Astrocyte (in vitro differentiated cells and primary cell): ENCODE measurements around the gene WNT3. TPM values are rescaled to one million over a fixed set of nuclear protein-coding genes. Genes with fewer than 3 reads are reported as not detected.

Experiments
- DNase-seq: peaks from one replicate; pipeline ENCODE4 v3.0.0-alpha.2; 2010; ENCODE audit warnings: low read depth
- FAIRE-seq: peaks from 2 replicates; lab custom pipeline; 2011; peaks lifted over from hg19 to GRCh38; lab: Jason Lieb, UNC
- H2AFZ ChIP-seq: 2 replicates; pipeline ENCODE4 v1.6.0; 2012; ENCODE audit warnings: low read depth, low read length, inconsistent platforms
- H3K27ac ChIP-seq: 2 replicates; pipeline ENCODE4 v1.5.1; 2011; ENCODE audit warnings: low read depth, low read length, inconsistent platforms
- H3K27me3 ChIP-seq: 2 replicates; pipeline ENCODE4 v1.6.0; 2011; ENCODE audit warnings: low read length, inconsistent platforms; ENCODE audit not compliant: insufficient read depth
- H3K36me3 ChIP-seq: 2 replicates; pipeline ENCODE4 v1.5.1; 2011; ENCODE audit warnings: low read length, inconsistent platforms; ENCODE audit not compliant: insufficient read depth
- H3K4me1 ChIP-seq: 2 replicates; pipeline ENCODE4 v1.5.1; 2011; ENCODE audit warnings: low read length, inconsistent platforms; ENCODE audit not compliant: insufficient read depth
- H3K4me2 ChIP-seq: 2 replicates; pipeline ENCODE4 v1.6.0; 2012; ENCODE audit warnings: low read length, inconsistent platforms
- H3K4me3 ChIP-seq: 2 replicates; pipeline ENCODE4 v1.5.1; 2011; ENCODE audit warnings: low read depth, mild to moderate bottlenecking, low read length, inconsistent platforms; ENCODE audit not compliant: insufficient read depth
- H3K79me2 ChIP-seq: 2 replicates; pipeline ENCODE4 v1.6.0; 2012; ENCODE audit warnings: mild to moderate bottlenecking, low read length, inconsistent platforms; ENCODE audit not compliant: insufficient read depth
- H3K9ac ChIP-seq: 2 replicates; pipeline ENCODE4 v1.6.0; 2012; ENCODE audit warnings: mild to moderate bottlenecking, low read length, inconsistent platforms
- H3K9me3 ChIP-seq: 2 replicates; pipeline ENCODE4 v1.5.1; 2012; ENCODE audit warnings: low read depth, mild to moderate bottlenecking, low read length, inconsistent platforms; ENCODE audit not compliant: insufficient read depth
- H4K20me1 ChIP-seq: 2 replicates; pipeline ENCODE4 v1.6.0; 2012; ENCODE audit warnings: low read length, inconsistent platforms; ENCODE audit not compliant: insufficient read depth
- H3K27ac Mint-ChIP-seq: one replicate; pipeline ENCODE4 v1.8.0; 2021; ENCODE audit warnings: mild to moderate bottlenecking, mixed read lengths; ENCODE audit not compliant: unreplicated experiment
- H3K27me3 Mint-ChIP-seq: one replicate; pipeline ENCODE4 v1.8.0; 2021; ENCODE audit warnings: low read depth, mixed read lengths; ENCODE audit not compliant: unreplicated experiment
- H3K36me3 Mint-ChIP-seq: one replicate; pipeline ENCODE4 v1.8.0; 2021; ENCODE audit warnings: low read depth, mixed read lengths; ENCODE audit not compliant: unreplicated experiment
- H3K4me1 Mint-ChIP-seq: one replicate; pipeline ENCODE4 v1.8.0; 2021; ENCODE audit warnings: low read depth, mixed read lengths; ENCODE audit not compliant: unreplicated experiment
- H3K4me3 Mint-ChIP-seq: one replicate; pipeline ENCODE4 v1.8.0; 2021; ENCODE audit warnings: mild to moderate bottlenecking, moderate library complexity, mixed read lengths; ENCODE audit not compliant: unreplicated experiment
- H3K9me3 Mint-ChIP-seq: one replicate; pipeline ENCODE4 v1.8.0; 2021; ENCODE audit warnings: mild to moderate bottlenecking, mixed read lengths; ENCODE audit not compliant: unreplicated experiment
- EZH2 ChIP-seq: IDR thresholded peaks from 2 replicates; pipeline ENCODE4 v1.6.1; 2012; ENCODE audit warnings: mild to moderate bottlenecking, low read length, inconsistent platforms; ENCODE audit not compliant: insufficient read depth
- total RNA-seq: library from RNA; stranded (reverse); gene quantifications from 2 replicates; pipeline ENCODE4 v1.2.1, GENCODE V29; 2021
- TF ChIP-seq, protein P1 (sequence below): IDR thresholded peaks from 2 replicates; pipeline ENCODE4 v1.5.1; 2011; ENCODE audit warnings: low read depth, mild to moderate bottlenecking, inconsistent platforms, low read length, moderate library complexity; ENCODE audit not compliant: insufficient read depth

Gene WNT3
- total RNA-seq, 1 donor from 2014 or later = 2.4 TPM

DNA sequence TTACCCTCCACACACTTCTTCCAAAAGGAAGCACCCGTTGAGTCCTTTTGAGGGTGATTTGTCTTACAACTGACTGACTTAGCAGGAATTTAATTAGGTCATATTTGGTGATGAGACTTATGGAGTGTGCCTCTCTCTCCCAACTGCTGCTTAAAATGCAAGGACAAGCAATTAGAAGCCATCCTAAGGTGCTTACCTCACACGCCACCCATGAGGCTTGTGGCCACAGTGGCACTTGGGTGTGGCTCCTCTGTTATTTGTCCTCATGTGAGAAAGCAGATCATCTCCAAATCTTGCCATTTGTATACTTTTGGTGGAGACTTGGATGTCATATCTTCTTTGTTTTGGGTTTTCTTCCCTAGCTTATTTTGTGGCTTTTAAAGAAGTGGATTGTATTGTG, 61.6 kb downstream of the WNT3 start:
- Histone ChIP-seq H3K27me3 (no peaks in the 10 kb centered on the region), H3K9me3 (no peaks in the 10 kb centered on the region), H3K4me3 (no peak overlapping the region), H3K27ac (no peak overlapping the region), H2AFZ (no peak overlapping the region), H3K36me3 (peaks cover 6% of the 10 kb centered on the region), H3K9ac (no peak overlapping the region), H3K4me1 (no peaks in the 10 kb centered on the region), H3K79me2 (no peaks in the 10 kb centered on the region), H4K20me1 (no peaks in the 10 kb centered on the region), H3K4me2 (no peak overlapping the region)
- Mint-ChIP-seq H3K4me3 (no peak overlapping the region), H3K36me3 (peaks cover 7% of the 10 kb centered on the region), H3K4me1 (no peaks in the 10 kb centered on the region), H3K27ac (no peak overlapping the region), H3K9me3 (no peaks in the 10 kb centered on the region), H3K27me3 (no peaks in the 10 kb centered on the region)
- TF ChIP-seq EZH2 = no peak
- TF ChIP-seq, protein P1, sequence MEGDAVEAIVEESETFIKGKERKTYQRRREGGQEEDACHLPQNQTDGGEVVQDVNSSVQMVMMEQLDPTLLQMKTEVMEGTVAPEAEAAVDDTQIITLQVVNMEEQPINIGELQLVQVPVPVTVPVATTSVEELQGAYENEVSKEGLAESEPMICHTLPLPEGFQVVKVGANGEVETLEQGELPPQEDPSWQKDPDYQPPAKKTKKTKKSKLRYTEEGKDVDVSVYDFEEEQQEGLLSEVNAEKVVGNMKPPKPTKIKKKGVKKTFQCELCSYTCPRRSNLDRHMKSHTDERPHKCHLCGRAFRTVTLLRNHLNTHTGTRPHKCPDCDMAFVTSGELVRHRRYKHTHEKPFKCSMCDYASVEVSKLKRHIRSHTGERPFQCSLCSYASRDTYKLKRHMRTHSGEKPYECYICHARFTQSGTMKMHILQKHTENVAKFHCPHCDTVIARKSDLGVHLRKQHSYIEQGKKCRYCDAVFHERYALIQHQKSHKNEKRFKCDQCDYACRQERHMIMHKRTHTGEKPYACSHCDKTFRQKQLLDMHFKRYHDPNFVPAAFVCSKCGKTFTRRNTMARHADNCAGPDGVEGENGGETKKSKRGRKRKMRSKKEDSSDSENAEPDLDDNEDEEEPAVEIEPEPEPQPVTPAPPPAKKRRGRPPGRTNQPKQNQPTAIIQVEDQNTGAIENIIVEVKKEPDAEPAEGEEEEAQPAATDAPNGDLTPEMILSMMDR = no peak
- DNase-seq (no peak), FAIRE-seq (no peak)

DNA sequence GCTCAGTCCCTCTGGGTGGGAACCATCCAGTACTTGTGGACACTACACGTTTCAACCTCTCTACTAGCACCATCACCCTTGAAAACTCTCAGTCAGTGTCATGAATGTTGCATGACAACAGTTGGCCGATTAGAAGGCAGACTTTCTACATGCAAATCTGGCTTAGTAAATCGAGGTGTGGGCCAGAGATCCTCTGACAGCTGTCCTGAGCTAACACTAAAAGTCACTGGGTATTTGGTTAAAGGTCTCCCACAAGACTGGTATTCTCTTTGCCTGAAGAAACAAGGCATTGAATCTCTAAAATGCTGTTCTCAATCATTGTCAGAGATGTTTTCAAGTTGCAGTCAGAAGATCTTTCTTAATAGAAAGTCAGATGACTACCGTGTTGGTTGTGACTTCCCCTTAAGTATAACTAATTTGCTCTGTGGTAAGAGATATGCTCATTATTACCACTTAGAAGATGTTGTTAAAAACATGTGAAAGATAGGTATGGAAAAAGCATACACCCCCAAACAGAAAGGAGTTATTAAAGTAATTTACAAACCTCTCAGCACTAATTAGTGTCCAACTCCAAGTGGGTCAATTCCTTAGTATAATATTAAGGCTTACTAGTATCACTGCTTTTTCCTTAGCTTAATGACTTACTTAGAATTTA, 62.3 kb downstream of the WNT3 start:
- no peaks in the 10 kb centered on the region for H3K9me3 Mint-ChIP-seq
- TF ChIP-seq, protein P1 = no peak
- TF ChIP-seq EZH2 = no peak
- H3K4me2 ChIP-seq = no peak overlapping the region
- H3K36me3 ChIP-seq = peaks cover 6% of the 10 kb centered on the region
- peaks cover 7% of the 10 kb centered on the region for H3K36me3 Mint-ChIP-seq
- FAIRE-seq = no peak
- no peaks in the 10 kb centered on the region for H3K27me3 ChIP-seq
- H3K4me1 ChIP-seq = no peaks in the 10 kb centered on the region
- no peak overlapping the region for H3K4me3 ChIP-seq
- H3K79me2 ChIP-seq = no peaks in the 10 kb centered on the region
- DNase-seq = no peak
- H3K4me1 Mint-ChIP-seq = no peaks in the 10 kb centered on the region
- H4K20me1 ChIP-seq = no peaks in the 10 kb centered on the region
- no peaks in the 10 kb centered on the region for H3K27me3 Mint-ChIP-seq
- no peak overlapping the region for H3K27ac Mint-ChIP-seq
- H3K9me3 ChIP-seq = no peaks in the 10 kb centered on the region
- no peak overlapping the region for H2AFZ ChIP-seq
- H3K4me3 Mint-ChIP-seq = no peak overlapping the region
- H3K9ac ChIP-seq = no peak overlapping the region
- no peak overlapping the region for H3K27ac ChIP-seq

DNA sequence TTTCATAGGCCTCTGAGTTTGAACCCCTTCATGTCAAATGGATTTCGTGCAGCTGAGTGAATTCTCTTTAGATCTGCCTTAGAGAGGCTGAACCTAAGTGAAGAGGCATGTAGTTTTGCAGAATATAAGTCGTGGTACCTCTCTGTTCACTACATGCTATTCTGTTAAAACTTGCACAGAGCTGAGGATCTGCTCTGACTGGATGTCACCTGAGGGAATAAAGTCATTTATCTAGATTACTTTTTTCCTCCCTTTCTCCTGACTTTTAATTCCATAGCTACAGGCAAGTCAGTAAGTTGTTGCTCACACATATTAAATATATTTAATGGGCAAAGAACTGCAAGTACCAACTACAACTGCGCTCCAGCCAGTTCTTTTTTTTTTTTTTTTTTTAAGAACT, 64.7 kb downstream of the WNT3 start:
- no peaks in the 10 kb centered on the region for H3K79me2 ChIP-seq
- no peak for TF ChIP-seq EZH2
- Mint-ChIP-seq H3K27me3 (no peaks in the 10 kb centered on the region), H3K36me3 (peaks cover 7% of the 10 kb centered on the region), H3K4me1 (no peaks in the 10 kb centered on the region), H3K27ac (no peak overlapping the region), H3K9me3 (no peaks in the 10 kb centered on the region), H3K4me3 (no peak overlapping the region)
- H3K27ac ChIP-seq = no peak overlapping the region
- H3K36me3 ChIP-seq = peaks cover 6% of the 10 kb centered on the region
- H3K9me3 ChIP-seq = no peaks in the 10 kb centered on the region
- no peaks in the 10 kb centered on the region for H3K27me3 ChIP-seq
- no peaks in the 10 kb centered on the region for H3K4me1 ChIP-seq
- no peak overlapping the region for H3K9ac ChIP-seq
- no peak overlapping the region for H3K4me2 ChIP-seq
- DNase-seq (no peak), FAIRE-seq (no peak)
- H4K20me1 ChIP-seq = no peaks in the 10 kb centered on the region
- no peak overlapping the region for H3K4me3 ChIP-seq
- no peak overlapping the region for H2AFZ ChIP-seq
